Medulla oblongata (tissue), 1 donor: Measurements from ENCODE around the gene CASQ1.

Experiments
- DNase-seq: peaks from one replicate; pipeline ENCODE4 v3.0.0-alpha.2; 2015; ENCODE audit errors: extremely low spot score

The CASQ1 gene

GRCh38 chr1:160205242-160206035, 15.1 kb downstream of the CASQ1 start, which contains the start of gene PEA15:
TSS of gene PEA15 (plus strand) at chr1:160205384. CDS start at chr1:160211545, 6,161 bp downstream.
- peak; percentile 82 for DNase-seq

GRCh38 chr1:160206036-160206389, 15.6 kb downstream of the CASQ1 start:
- DNase-seq = peak; percentile 60

GRCh38 chr1:160206421-160207117, 16.2 kb downstream of the CASQ1 start:
- DNase-seq = no peak

- DNase-seq = no peak
Observed at GRCh38 chr1:160207118-160207650, 16.8 kb downstream of the CASQ1 start.

- DNase-seq = no peak
Observed at GRCh38 chr1:160207771-160208556, 17.6 kb downstream of the CASQ1 start.

- DNase-seq = no peak
Observed at GRCh38 chr1:160208557-160209320, 18.4 kb downstream of the CASQ1 start.

GRCh38 chr1:160209321-160210046, 19.1 kb downstream of the CASQ1 start:
- DNase-seq = peak; percentile 84

GRCh38 chr1:160210561-160210960, 20.2 kb downstream of the CASQ1 start:
- DNase-seq = no peak

- DNase-seq = no peak
Observed at GRCh38 chr1:160211046-160211790, 20.8 kb downstream of the CASQ1 start.

- no peak for DNase-seq
Observed at GRCh38 chr1:160214481-160215140, 24.2 kb downstream of the CASQ1 start.

GRCh38 chr1:160216301-160216700, 25.9 kb downstream of the CASQ1 start:
- no peak for DNase-seq

- DNase-seq = peak; percentile 44
Observed at GRCh38 chr1:160217481-160218051, 27.2 kb downstream of the CASQ1 start.

GRCh38 chr1:160219062-160219929, 28.9 kb downstream of the CASQ1 start:
- peak; percentile 91 for DNase-seq

- DNase-seq = no peak
Observed at GRCh38 chr1:160220301-160220700, 29.9 kb downstream of the CASQ1 start.

- DNase-seq = no peak
Observed at GRCh38 chr1:160221089-160221488, 30.7 kb downstream of the CASQ1 start.

GRCh38 chr1:160222546-160222945, 32.2 kb downstream of the CASQ1 start:
- no peak for DNase-seq

GRCh38 chr1:160224606-160225005, 34.2 kb downstream of the CASQ1 start:
- no peak for DNase-seq

GRCh38 chr1:160225345-160225744, 35.0 kb downstream of the CASQ1 start:
- no peak for DNase-seq
